GM18868 (cell line): ENCODE results near the gene WRAP53.

ENCODE experiments used
- ATAC-seq: cut with Tn5 transposase; IDR thresholded peaks from one replicate; pipeline ENCODE4 v1.9.1; 2021; ENCODE audit warnings: mild to moderate bottlenecking, moderate library complexity; ENCODE audit not compliant: unreplicated experiment

Gene WRAP53

GRCh38 chr17:7740481-7741001 lies 52.3 kb downstream of the WRAP53 start:
- no peak for ATAC-seq

DNA sequence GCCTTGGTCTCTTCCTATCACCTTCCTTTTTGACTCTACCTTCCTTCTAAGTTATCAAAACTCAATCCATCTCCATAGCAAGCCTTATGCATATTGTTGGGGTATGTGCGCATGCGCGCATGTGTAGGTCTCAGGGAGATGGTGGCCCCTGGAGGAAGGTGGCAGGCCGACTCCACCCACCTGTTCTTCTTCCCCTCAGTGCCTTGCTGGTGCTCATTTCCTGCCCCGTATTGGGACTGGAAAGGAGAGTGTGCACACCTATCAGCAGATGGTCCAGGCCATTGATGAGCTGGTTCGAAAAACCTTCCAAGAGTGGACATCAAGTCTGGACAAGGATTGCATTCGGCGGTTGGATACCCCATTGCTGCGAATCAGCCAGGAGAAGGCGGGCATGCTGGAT lies 54.5 kb downstream of the WRAP53 start:
- no peak for ATAC-seq

DNA sequence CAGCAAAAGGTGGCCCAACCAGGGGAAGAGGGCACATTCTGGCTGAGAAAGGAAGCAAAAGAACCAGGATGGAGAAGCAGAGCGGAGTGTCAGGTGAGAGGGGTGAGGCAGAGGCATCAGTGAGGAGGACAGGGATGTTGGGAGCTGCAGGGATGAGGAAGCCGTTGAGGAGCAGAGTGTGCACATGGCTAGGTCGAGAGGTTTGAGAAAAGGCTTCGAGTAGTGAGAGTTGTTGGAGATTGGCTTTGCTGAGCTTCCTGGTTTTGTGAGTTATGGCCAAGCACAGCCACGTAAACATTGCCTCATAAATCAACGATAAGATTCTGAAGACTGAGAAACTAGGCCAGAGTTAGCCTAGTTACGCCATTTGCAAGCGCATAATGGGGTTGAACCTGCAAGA lies 56.1 kb downstream of the WRAP53 start:
- ATAC-seq: no peak

DNA sequence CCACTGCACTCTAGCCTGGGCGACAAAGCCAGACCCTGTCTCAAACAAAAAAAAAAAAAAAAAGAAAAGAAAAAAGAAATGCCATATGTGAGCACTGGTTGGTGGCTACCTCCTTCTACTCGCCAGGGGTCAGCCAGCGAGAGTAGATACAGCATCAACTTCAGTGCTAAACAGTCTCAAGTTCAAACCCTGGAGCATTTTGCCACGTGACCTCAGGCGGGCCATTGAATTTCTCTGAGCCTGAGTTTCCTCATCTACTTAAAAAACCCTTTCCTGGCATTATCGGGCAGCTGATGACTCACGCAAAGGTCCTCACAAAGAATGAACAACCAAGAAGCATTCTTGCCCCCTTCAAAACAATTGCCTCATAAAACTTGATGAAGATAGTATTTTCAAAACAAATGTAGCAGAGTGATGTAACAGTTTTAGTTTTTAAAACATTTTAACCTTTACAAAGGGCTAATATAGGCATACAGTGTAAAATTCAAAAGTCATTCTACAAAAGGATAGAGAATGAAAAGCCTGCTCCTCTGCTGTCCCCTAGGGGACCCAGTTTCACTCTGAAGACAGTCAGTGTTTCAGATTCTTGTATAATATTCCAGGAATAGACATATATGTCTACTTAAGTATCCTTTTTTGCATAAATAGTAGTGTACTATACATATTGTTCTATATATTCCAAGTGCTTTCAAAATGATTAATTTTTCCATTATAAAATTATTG lies 57.6 kb downstream of the WRAP53 start:
- ATAC-seq: no peak

GRCh38 chr17:7747635-7748071 lies 59.4 kb downstream of the WRAP53 start:
- ATAC-seq: no peak

GRCh38 chr17:7748076-7748775 lies 59.9 kb downstream of the WRAP53 start:
- no peak for ATAC-seq

GRCh38 chr17:7750321-7750821 lies 62.1 kb downstream of the WRAP53 start:
- no peak for ATAC-seq
